ENCODE results near the gene BPIFB3.
"Not testable (repeated sequence)": the region's sequence is repeated elsewhere in the genome, so short reads cannot be mapped to it uniquely, and the experiment has no call there.

Gene BPIFB3

GRCh38 chr20:33119725-33120720 is 66.3 kb downstream of the BPIFB3 start:
- no peak for TF ChIP-seq ZFX (IDR thresholded peaks at IDR 0.05)
- TF ChIP-seq CTCF (conservative IDR thresholded peaks at IDR 0.05) = no peak
- no peak overlapping the region for H3K27ac ChIP-seq

GRCh38 chr20:33120934-33121333 is 67.2 kb downstream of the BPIFB3 start:
- TF ChIP-seq ZFX (IDR thresholded peaks at IDR 0.05) (no peak), CTCF (conservative IDR thresholded peaks at IDR 0.05) (no peak)
- H3K27ac ChIP-seq = no peak overlapping the region

- not testable (repeated sequence) for H3K27ac ChIP-seq
Measured at GRCh38 chr20:33122297-33122696, 68.6 kb downstream of the BPIFB3 start.
